ENCODE results near the gene SASH1.

DNA sequence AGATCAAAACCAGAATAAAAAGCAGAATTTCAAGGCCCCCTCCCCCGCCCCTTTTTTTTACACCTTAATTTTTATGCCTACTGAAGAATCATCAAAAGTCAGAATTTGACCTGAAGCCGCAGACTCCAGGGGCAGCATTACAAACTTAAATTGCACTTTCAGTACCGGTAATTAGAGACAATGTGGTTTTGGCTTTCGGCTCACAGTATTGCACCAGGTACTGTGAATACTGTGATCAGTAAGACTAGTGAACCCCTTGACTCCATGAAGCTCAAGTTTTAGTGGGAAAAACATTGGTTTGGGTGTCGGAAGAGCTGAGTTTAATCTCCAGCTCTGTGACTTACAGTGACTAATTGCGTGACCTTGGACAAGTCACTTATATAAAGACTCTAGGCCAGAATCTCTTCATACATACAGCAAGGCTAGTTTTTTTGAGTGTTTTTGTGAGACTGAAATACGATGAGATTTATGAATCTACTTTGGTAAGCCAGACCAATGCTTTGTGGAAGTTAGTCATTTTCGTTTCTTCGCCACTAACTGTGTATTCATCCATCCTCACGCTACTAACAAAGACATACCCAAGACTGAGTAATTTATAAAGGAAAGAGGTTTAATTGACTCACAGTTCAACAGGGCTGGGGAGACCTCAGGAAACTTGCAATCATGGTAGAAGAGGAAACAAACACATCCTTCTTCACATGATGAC lies 114.7 kb downstream of the SASH1 start:
- TF ChIP-seq TAF1 (IDR thresholded peaks at IDR 0.05; ENCODE audit: borderline replicate concordance, low read depth, low read length) (no peak), POLR2A (IDR thresholded peaks at IDR 0.05; ENCODE audit: low read depth, low read length) (no peak)
